ENCODE measurements around the gene SPATA24. TPM values are rescaled to one million over a fixed set of nuclear protein-coding genes. Genes with fewer than 3 reads are reported as not detected.
"Not testable (repeated sequence)": the region's sequence is repeated elsewhere in the genome, so short reads cannot be mapped to it uniquely, and the experiment has no call there.

SPATA24 gene
- total RNA-seq = 1 to 10 TPM; 4.6 to 5.9 TPM

GRCh38 chr5:139403787-139404483 lies at the start of gene SPATA24:
SPATA24 (minus strand) TSS chr5:139404089; CDS start chr5:139404060, 29 bp downstream.
- H3K27ac Mint-ChIP-seq = peak within 1 kb of the TSS; percentile 99
- peaks cover 37% of the 10 kb centered on the region for H3K4me1 Mint-ChIP-seq
- peak; percentile 93 for ATAC-seq
- POLR2A ChIA-PET = interaction anchor here (0.5 to 1.0 kb wide), 7 partner anchors 10 to 991 kb away, joined by 3 to 4 read pairs (median 3); partner anchors contain the start of genes PAIP2 and UBE2D2
- peak; percentile 100 for DNase-seq
- H3K36me3 Mint-ChIP-seq (ENCODE audit: low read depth) = peaks cover 2% of the 10 kb centered on the region
- intact Hi-C loops (cut with DNase I, micrococcal nuclease) = loop anchor here (1.0 to 5.0 kb wide), 15 partner anchors 10 to 940 kb away; partner anchors contain the start of genes UBE2D2 (in 2 of the 2), DNAJC18 (in 1 of the 2), HSPA9 (in 1 of the 2) and MATR3 (in 1 of the 2)
- H3K4me3 Mint-ChIP-seq = peak within 1 kb of the TSS; percentile 79
- no peaks in the 10 kb centered on the region for H3K9me3 Mint-ChIP-seq (ENCODE audit: low read depth)
- no peaks in the 10 kb centered on the region for H3K27me3 Mint-ChIP-seq
- CTCF ChIA-PET = interaction anchor here (0.6 to 3.7 kb wide), 10 partner anchors 11 to 362 kb away, joined by 3 to 26 read pairs (median 4); partner anchors contain the start of gene MZB1

- ATAC-seq (no peak), DNase-seq (no peak)
- POLR2A ChIA-PET = no interaction called here
- Mint-ChIP-seq H3K36me3 (ENCODE audit: low read depth) (peaks cover 12% of the 10 kb centered on the region), H3K27me3 (no peaks in the 10 kb centered on the region), H3K9me3 (ENCODE audit: low read depth) (peaks cover 2% of the 10 kb centered on the region), H3K27ac (no peak overlapping the region), H3K4me3 (no peak overlapping the region), H3K4me1 (peaks cover 45% of the 10 kb centered on the region)
- CTCF ChIA-PET = no interaction called here
- intact Hi-C loops (cut with DNase I, micrococcal nuclease) = no loop called here
These were observed 48.2 kb upstream of the SPATA24 start for GRCh38 chr5:139451878-139452660.

- ChIA-PET POLR2A (interaction anchor here (0.6 kb wide), 1 partner anchor 63 kb away, joined by 4 read pairs; no protein-coding TSS in a partner anchor), CTCF (no interaction called here)
- intact Hi-C loops (cut with DNase I, micrococcal nuclease) = no loop called here
- H3K4me3 Mint-ChIP-seq = no peak overlapping the region
- ATAC-seq (no peak), DNase-seq (no peak)
- H3K9me3 Mint-ChIP-seq (ENCODE audit: low read depth) = peaks cover 2% of the 10 kb centered on the region
- H3K27me3 Mint-ChIP-seq = no peaks in the 10 kb centered on the region
- peaks cover 15% of the 10 kb centered on the region for H3K36me3 Mint-ChIP-seq (ENCODE audit: low read depth)
- H3K27ac Mint-ChIP-seq = no peak overlapping the region
- H3K4me1 Mint-ChIP-seq = peaks cover 46% of the 10 kb centered on the region
These were observed 47.3 kb upstream of the SPATA24 start for GRCh38 chr5:139451176-139451575.

- Mint-ChIP-seq H3K9me3 (ENCODE audit: low read depth) (peaks cover 2% of the 10 kb centered on the region), H3K27me3 (no peaks in the 10 kb centered on the region), H3K36me3 (ENCODE audit: low read depth) (peaks cover 15% of the 10 kb centered on the region), H3K4me1 (peaks cover 66% of the 10 kb centered on the region), H3K4me3 (peak overlapping the region; percentile 1), H3K27ac (peak overlapping the region; percentile 92)
- DNase-seq (peak; percentile 68), ATAC-seq (peak; percentile 77)
- CTCF ChIA-PET = interaction anchor here (0.6 to 2.5 kb wide), 12 partner anchors 8 to 264 kb away, joined by 3 to 17 read pairs (median 3); partner anchors contain the start of gene DNAJC18
- intact Hi-C loops (cut with DNase I, micrococcal nuclease) = loop anchor here (1.0 to 5.0 kb wide), 7 partner anchors 8 to 45 kb away; partner anchors contain the start of genes DNAJC18 (in 2 of the 2), SPATA24 (in 2 of the 2) and STING1 (in 2 of the 2)
- POLR2A ChIA-PET = interaction anchor here (0.6 to 2.3 kb wide), 8 partner anchors 8 to 137 kb away, joined by 3 to 22 read pairs (median 6); partner anchors contain the start of genes DNAJC18 and STING1
These were observed 43.3 kb upstream of the SPATA24 start for GRCh38 chr5:139446956-139447779.

GRCh38 chr5:139445325-139446170 lies 41.7 kb upstream of the SPATA24 start:
- POLR2A ChIA-PET = interaction anchor here (0.6 kb wide), 2 partner anchors 16 to 213 kb away, joined by 4 to 5 read pairs; no protein-coding TSS in a partner anchor
- CTCF ChIA-PET = interaction anchor here (0.6 to 1.6 kb wide), 7 partner anchors 9 to 782 kb away, joined by 3 to 7 read pairs (median 4); no protein-coding TSS in a partner anchor
- Mint-ChIP-seq H3K4me1 (peaks cover 72% of the 10 kb centered on the region), H3K27me3 (no peaks in the 10 kb centered on the region), H3K9me3 (ENCODE audit: low read depth) (peaks cover 2% of the 10 kb centered on the region), H3K36me3 (ENCODE audit: low read depth) (peaks cover 15% of the 10 kb centered on the region), H3K4me3 (no peak overlapping the region), H3K27ac (peak overlapping the region; percentile 92)
- DNase-seq (no peak), ATAC-seq (no peak)
- intact Hi-C loops (cut with DNase I, micrococcal nuclease) = loop anchor here (2.0 to 5.0 kb wide), 4 partner anchors 31 to 43 kb away; partner anchors contain the start of genes SPATA24 (in 2 of the 2) and STING1 (in 2 of the 2)

GRCh38 chr5:139443831-139444453 lies 40.1 kb upstream of the SPATA24 start:
- Mint-ChIP-seq H3K4me1 (peaks cover 81% of the 10 kb centered on the region), H3K27ac (peak overlapping the region; percentile 93), H3K27me3 (no peaks in the 10 kb centered on the region), H3K36me3 (ENCODE audit: low read depth) (peaks cover 14% of the 10 kb centered on the region), H3K9me3 (ENCODE audit: low read depth) (peaks cover 2% of the 10 kb centered on the region), H3K4me3 (no peak overlapping the region)
- POLR2A ChIA-PET = interaction anchor here (1.0 kb wide), 1 partner anchor 30 kb away, joined by 4 read pairs; no protein-coding TSS in a partner anchor
- intact Hi-C loops (cut with DNase I, micrococcal nuclease) = no loop called here
- peak; percentile 11 for ATAC-seq
- CTCF ChIA-PET = interaction anchor here (0.6 to 1.1 kb wide), 3 partner anchors 12 to 69 kb away, joined by 3 to 4 read pairs (median 4); no protein-coding TSS in a partner anchor
- DNase-seq = no peak

GRCh38 chr5:139440416-139440815 lies 36.5 kb upstream of the SPATA24 start:
- H3K4me3 Mint-ChIP-seq = peak overlapping the region; percentile 94
- ChIA-PET CTCF (interaction anchor here (1.4 to 2.4 kb wide), 2 partner anchors 20 to 42 kb away, joined by 4 to 11 read pairs; partner anchors contain the start of gene STING1), POLR2A (interaction anchor here (0.6 kb wide), 1 partner anchor 56 kb away, joined by 4 read pairs; no protein-coding TSS in a partner anchor)
- intact Hi-C loops (cut with DNase I, micrococcal nuclease); H3K36me3 Mint-ChIP-seq (ENCODE audit: low read depth); ATAC-seq; H3K27me3 Mint-ChIP-seq; DNase-seq; H3K9me3 Mint-ChIP-seq (ENCODE audit: low read depth): not testable (repeated sequence)
- H3K4me1 Mint-ChIP-seq = peaks cover 65% of the 10 kb centered on the region
- peak overlapping the region; percentile 99 for H3K27ac Mint-ChIP-seq

GRCh38 chr5:139439013-139439903 lies 35.4 kb upstream of the SPATA24 start, which contains the start of gene DNAJC18:
DNAJC18 (minus strand) TSS chr5:139439525; CDS start chr5:139439445, 80 bp downstream.
- POLR2A ChIA-PET = interaction anchor here (0.6 to 1.7 kb wide), 13 partner anchors 9 to 165 kb away, joined by 3 to 22 read pairs (median 5); partner anchors contain the start of genes PAIP2 and STING1
- CTCF ChIA-PET = interaction anchor here (0.6 to 2.4 kb wide), 12 partner anchors 8 to 121 kb away, joined by 3 to 18 read pairs (median 4); partner anchors contain the start of gene STING1
- intact Hi-C loops (cut with DNase I, micrococcal nuclease) = loop anchor here (1.0 to 5.0 kb wide), 13 partner anchors 8 to 668 kb away; partner anchors contain the start of genes STING1 (in 2 of the 2), SPATA24 (in 1 of the 2) and UBE2D2 (in 1 of the 2)
- Mint-ChIP-seq H3K27me3 (no peaks in the 10 kb centered on the region), H3K4me3 (peak within 1 kb of the TSS; percentile 94), H3K9me3 (ENCODE audit: low read depth) (no peaks in the 10 kb centered on the region), H3K36me3 (ENCODE audit: low read depth) (peaks cover 15% of the 10 kb centered on the region), H3K4me1 (peaks cover 55% of the 10 kb centered on the region), H3K27ac (peak within 1 kb of the TSS; percentile 99)
- ATAC-seq (peak; percentile 86), DNase-seq (peak; percentile 97)
